H7 (cell line): ENCODE measurements around the gene FHL5. TPM values are rescaled to one million over a fixed set of nuclear protein-coding genes. Genes with fewer than 3 reads are reported as not detected.
"Not testable (repeated sequence)": the region's sequence is repeated elsewhere in the genome, so short reads cannot be mapped to it uniquely, and the experiment has no call there.

Source experiments
- DNase-seq: peaks from one replicate; pipeline ENCODE4 v3.0.0; 2012
- H3K27me3 ChIP-seq: 2 replicates; pipeline ENCODE4 v1.6.0; 2011; ENCODE audit warnings: mild to moderate bottlenecking, low read length; ENCODE audit not compliant: control insufficient read depth, insufficient read depth
- H3K36me3 ChIP-seq: replicated peaks from 2 replicates; pipeline ENCODE4 v1.5.1; 2011; ENCODE audit warnings: low read length; ENCODE audit not compliant: control insufficient read depth, insufficient read depth
- H3K4me3 ChIP-seq: 2 replicates; pipeline ENCODE4 v1.5.1; 2011; ENCODE audit warnings: low read depth, mild to moderate bottlenecking, control low read depth, low read length, moderate library complexity; ENCODE audit not compliant: insufficient read depth
- total RNA-seq: library from RNA; depleted of rRNA; stranded (reverse); fragments of >200 nt; shearing (Covaris generic); gene quantifications from 2 replicates; pipeline ENCODE4 v1.2.3, GENCODE V29; 2014; rRNA removed

Gene FHL5
- total RNA-seq, 1 experiment from 2014 or later, result not detected

DNA sequence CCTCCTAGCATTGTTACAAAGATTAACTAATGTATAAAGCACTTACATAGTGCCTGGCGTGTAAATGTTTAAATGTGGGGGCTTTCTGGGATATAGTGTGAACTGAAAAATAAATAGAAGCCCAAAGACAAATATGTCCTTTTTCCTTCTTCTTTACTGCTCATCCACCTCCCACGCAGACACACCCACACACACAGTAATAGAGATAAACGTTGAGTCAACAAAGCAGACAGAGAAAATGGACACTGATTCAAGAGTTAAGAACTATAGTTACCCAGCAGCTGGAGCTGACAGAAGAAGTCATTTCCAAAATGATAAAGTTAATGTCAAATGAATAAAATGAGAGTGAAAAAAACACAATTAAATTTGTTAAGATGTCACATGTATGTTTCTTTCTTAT lies 68.3 kb downstream of the FHL5 start:
- Histone ChIP-seq H3K36me3 (no peaks in the 10 kb centered on the region), H3K4me3 (no peak overlapping the region), H3K27me3 (no peaks in the 10 kb centered on the region)
- DNase-seq, result no peak

DNA sequence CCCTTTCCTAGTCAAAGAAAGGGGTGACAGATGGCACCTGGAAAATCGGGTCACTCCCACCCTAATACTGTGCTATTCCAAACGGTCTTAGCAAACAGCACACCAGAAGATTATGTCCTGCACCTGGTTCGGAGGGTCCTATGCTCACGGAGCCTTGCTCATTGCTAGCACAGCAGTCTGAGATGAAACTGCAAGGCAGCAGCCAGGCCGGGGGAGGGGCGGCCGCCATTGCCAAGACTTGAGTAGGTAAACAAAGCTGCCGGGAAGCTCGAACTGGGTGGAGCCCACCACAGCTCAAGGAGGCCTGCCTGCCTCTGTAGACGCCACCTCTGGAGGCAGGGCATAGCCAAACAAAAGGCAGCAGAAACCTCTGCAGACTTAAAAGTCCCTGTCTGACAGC lies 75.1 kb downstream of the FHL5 start:
- H3K36me3 ChIP-seq, H3K4me3 ChIP-seq, H3K27me3 ChIP-seq, DNase-seq: not testable (repeated sequence)

DNA sequence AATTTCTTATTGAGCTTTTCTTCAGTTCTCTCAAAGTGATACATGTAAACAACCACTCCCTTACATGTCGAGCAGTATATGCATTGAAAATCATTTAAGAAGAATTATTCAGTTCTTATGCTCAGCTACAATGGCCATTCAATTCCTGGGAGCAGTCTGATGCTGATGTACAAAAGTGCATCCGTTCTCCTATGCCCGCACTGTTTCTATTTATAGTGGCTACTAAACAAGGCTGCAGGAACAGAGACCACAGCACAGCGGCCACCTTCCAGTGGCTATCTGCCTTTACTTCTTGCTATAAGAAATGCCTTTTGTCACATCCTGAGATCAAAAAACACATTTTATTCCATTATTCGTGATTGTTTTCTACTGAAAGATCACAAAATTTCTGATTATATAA lies 82.2 kb downstream of the FHL5 start:
- DNase-seq, result no peak
- H3K4me3 ChIP-seq, result no peak overlapping the region
- H3K36me3 ChIP-seq, result no peaks in the 10 kb centered on the region
- H3K27me3 ChIP-seq, result no peaks in the 10 kb centered on the region

DNA sequence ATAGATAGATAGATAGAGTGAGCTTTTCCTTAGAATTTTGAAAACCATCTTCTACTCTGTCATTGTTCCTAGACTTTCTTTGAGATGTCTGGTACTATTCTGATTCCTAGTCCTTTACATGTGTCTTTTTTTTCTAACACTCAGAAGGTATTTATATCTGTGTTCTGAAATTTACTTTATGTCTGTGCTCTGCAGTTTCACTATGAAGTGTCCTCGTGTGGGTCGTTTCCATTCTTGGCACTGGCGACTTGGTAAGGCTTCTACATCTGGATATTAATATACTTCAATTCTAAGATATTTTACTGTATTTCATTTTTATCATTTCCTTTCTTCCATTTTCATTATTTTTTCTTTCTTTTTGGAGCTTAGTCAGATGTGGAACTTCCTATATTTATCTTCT lies 87.0 kb downstream of the FHL5 start:
- DNase-seq, result no peak
- H3K27me3 ChIP-seq, result no peaks in the 10 kb centered on the region
- no peak overlapping the region for H3K4me3 ChIP-seq
- H3K36me3 ChIP-seq, result no peaks in the 10 kb centered on the region

DNA sequence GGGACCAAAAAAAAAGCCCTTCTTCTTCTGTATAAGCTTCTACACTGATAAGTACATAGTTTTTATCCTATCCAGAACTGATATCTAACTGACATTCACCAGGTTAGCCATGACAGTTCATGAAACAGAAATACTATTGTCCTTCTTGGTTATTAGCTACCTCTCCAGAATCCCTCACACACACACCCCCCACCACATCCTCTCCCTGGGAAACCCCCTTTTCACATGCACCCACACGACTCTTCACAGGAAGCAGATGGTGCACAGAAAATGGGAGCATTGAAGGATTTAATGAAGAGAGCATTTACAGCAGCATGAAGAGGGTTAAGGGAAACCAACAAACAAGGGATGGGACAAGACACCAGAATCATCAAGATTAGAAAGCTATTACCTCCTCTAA lies 88.9 kb downstream of the FHL5 start:
- no peaks in the 10 kb centered on the region for H3K27me3 ChIP-seq
- no peak for DNase-seq
- H3K36me3 ChIP-seq, result no peaks in the 10 kb centered on the region
- H3K4me3 ChIP-seq, result no peak overlapping the region

DNA sequence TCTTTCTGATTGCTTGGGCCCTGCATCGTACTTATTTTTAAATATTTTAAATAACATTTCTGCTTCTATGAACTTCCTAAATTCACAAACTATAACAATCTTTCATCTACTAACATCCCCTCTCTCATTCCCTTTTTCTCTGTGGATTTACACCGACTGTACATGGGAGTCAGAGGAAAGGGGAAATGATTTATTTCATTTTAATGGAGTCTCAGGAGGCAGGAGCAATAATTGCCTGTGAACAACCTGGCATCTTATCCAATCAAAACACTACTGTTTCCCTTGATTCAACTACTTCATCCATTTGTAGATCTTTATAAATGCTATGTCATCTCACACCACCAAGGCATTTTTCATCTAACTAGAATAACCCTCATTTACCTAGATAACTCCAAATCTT lies 89.6 kb downstream of the FHL5 start:
- no peaks in the 10 kb centered on the region for H3K36me3 ChIP-seq
- no peaks in the 10 kb centered on the region for H3K27me3 ChIP-seq
- no peak for DNase-seq
- no peak overlapping the region for H3K4me3 ChIP-seq

DNA sequence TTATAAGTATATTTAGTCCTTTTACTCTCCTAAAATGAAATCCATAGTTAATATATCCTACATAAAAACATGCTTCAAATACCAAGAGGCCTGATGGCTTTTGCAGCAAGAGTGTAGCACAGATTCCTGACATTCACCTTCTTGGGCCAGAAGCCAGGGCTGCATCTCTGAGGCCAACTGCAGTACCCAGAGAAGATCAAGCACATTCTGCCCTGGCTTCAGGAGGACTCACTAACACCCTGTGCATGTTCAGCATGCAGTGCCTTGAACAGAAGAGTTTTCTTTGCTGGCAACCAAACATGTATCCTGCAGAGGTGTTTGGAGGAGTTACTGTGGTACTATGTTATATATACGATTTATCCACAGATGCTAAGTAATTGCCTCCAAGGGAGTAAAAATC lies 90.3 kb downstream of the FHL5 start:
- no peaks in the 10 kb centered on the region for H3K36me3 ChIP-seq
- H3K4me3 ChIP-seq, result no peak overlapping the region
- H3K27me3 ChIP-seq, result no peaks in the 10 kb centered on the region
- no peak for DNase-seq

DNA sequence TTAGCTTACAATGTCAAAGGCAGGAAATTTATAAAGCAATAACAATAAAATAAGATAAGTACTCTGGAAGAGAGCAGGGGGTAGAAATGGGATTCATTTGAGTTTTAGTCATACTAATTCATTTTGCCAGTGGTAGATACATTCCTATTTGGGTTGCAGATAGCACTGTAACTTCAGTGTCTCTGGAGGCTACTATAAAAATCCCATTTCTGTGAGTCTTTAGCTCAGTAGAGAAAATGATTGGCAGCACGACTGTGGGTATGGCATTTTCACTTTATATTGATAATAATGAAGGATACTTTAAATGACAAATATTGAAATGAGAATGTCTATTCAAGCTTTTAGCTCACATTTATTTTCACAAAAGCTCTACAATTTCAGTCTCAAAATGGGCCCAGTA lies 93.6 kb downstream of the FHL5 start:
- no peak overlapping the region for H3K4me3 ChIP-seq

DNA sequence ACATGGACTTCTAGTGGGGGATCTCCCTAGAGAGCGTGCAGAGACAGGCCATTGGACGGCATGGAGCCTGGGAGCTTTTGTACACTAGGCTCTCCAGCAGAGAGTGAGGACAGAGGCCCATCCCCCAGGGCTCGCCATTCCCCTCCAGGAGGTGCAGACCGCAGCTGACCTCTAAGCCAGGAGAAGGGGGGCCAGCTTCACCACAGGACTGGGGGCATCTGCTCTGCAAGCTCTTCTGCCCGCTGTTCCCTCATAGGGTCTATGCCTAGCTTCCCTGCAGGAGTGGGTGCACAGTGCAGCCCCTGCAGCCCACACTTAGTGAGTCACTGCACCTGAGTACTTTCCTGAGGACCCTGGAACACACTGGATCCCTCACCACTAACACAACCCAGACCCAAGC lies 94.4 kb downstream of the FHL5 start:
- H3K27me3 ChIP-seq, result no peaks in the 10 kb centered on the region
- no peaks in the 10 kb centered on the region for H3K36me3 ChIP-seq
- H3K4me3 ChIP-seq, result no peak overlapping the region
- DNase-seq, result no peak

More for the DNA sequence above, 93.6 kb downstream of the FHL5 start:
- DNase-seq, result no peak
- Histone ChIP-seq H3K36me3 (no peaks in the 10 kb centered on the region), H3K27me3 (no peaks in the 10 kb centered on the region)

DNA sequence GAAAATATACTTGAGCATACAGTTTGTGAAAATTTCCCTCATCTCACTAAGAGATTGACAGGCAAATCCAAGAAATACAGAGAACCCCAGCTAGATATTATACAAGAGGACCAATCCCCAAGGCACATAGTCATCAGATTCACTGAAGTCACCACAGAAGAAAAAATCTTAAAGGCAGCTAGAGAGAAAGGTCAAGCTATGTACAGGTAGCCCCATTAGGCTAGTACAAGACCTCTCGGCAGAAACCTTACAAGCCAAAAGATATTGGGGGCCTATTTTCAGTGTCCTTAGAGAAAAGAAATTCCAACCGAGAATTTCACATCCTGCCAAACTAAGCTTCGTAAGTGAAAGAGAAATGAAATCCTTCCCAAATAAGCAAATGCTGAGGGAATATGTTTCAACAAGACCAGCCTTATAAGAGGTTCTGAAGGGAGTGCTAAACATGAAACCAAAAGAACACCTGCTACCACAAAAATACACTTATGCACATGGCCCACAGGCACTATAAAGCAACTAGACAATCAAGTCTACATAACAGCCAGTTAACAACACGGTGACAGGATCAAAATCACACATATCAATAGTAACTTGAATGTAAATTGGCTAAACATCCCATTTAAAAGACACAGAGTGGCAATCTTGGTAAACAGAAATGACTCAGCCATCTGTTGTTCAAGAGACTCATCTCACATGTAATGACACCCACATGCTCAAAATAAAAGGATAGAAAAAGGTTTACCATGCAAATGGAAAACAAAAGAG lies 96.3 kb downstream of the FHL5 start:
- no peak for DNase-seq
- H3K36me3 ChIP-seq, result no peaks in the 10 kb centered on the region
- no peak overlapping the region for H3K4me3 ChIP-seq
- H3K27me3 ChIP-seq, result no peaks in the 10 kb centered on the region

Other genes starting within 250 kb of the FHL5 start
- gene UFL1, start 41.3 kb upstream of the FHL5 start, total RNA-seq, result 14.9 and 26.0 TPM in 2 replicates